Measurements from ENCODE around the gene TNFRSF19.

Gene TNFRSF19

GRCh38 chr13:23695196-23695595 lies 125.0 kb downstream of the TNFRSF19 start:
- no peak for FAIRE-seq

- no peak for FAIRE-seq
Observed at GRCh38 chr13:23695711-23696464, 125.7 kb downstream of the TNFRSF19 start.

- no peak for FAIRE-seq
Observed at GRCh38 chr13:23696610-23697009, 126.4 kb downstream of the TNFRSF19 start.

GRCh38 chr13:23697772-23698313 lies 127.6 kb downstream of the TNFRSF19 start:
- no peak for FAIRE-seq

GRCh38 chr13:23699271-23699670 lies 129.1 kb downstream of the TNFRSF19 start:
- FAIRE-seq = no peak

GRCh38 chr13:23701186-23701585 lies 131.0 kb downstream of the TNFRSF19 start:
- no peak for FAIRE-seq

GRCh38 chr13:23701636-23702035 lies 131.4 kb downstream of the TNFRSF19 start:
- FAIRE-seq = no peak

- FAIRE-seq = no peak
Observed at GRCh38 chr13:23703246-23703860, 133.1 kb downstream of the TNFRSF19 start.

- no peak for FAIRE-seq
Observed at GRCh38 chr13:23705583-23705982, 135.4 kb downstream of the TNFRSF19 start.

GRCh38 chr13:23707674-23708073 lies 137.5 kb downstream of the TNFRSF19 start:
- FAIRE-seq = peak; percentile 83

- FAIRE-seq = no peak
Observed at GRCh38 chr13:23709536-23709935, 139.3 kb downstream of the TNFRSF19 start.

- FAIRE-seq = no peak
Observed at GRCh38 chr13:23710366-23710765, 140.2 kb downstream of the TNFRSF19 start.

GRCh38 chr13:23711355-23711754 lies 141.1 kb downstream of the TNFRSF19 start:
- no peak for FAIRE-seq

GRCh38 chr13:23714672-23715071 lies 144.5 kb downstream of the TNFRSF19 start:
- FAIRE-seq = no peak

GRCh38 chr13:23715092-23715761 lies 145.0 kb downstream of the TNFRSF19 start:
- FAIRE-seq = no peak

- no peak for FAIRE-seq
Observed at GRCh38 chr13:23715762-23716235, 145.6 kb downstream of the TNFRSF19 start.

- no peak for FAIRE-seq
Observed at GRCh38 chr13:23716401-23716800, 146.2 kb downstream of the TNFRSF19 start.

GRCh38 chr13:23718996-23719395 lies 148.8 kb downstream of the TNFRSF19 start:
- no peak for FAIRE-seq

- FAIRE-seq = no peak
Observed at GRCh38 chr13:23722726-23723453, 152.7 kb downstream of the TNFRSF19 start.

- FAIRE-seq = no peak
Observed at GRCh38 chr13:23723471-23723870, 153.3 kb downstream of the TNFRSF19 start.

- no peak for FAIRE-seq
Observed at GRCh38 chr13:23724196-23724970, 154.2 kb downstream of the TNFRSF19 start.

Measured in A204.1 (cell line).